GM12878 (cell line): ENCODE data around the gene ATP8A1. TPM values are rescaled to one million over a fixed set of nuclear protein-coding genes. Genes with fewer than 3 reads are reported as not detected.
A peak's percentile ranks its signal among the peaks of the same experiment; 100 is the strongest.

Source experiments
- CHD4 ChIP-seq: fragments of 200-600 bp; sonication (generic); IDR thresholded peaks from 2 replicates; pipeline ENCODE4 v1.6.1; 2016; ENCODE audit warnings: mild to moderate bottlenecking
- CUX1 ChIP-seq: IDR thresholded peaks from 2 replicates; pipeline ENCODE4 v1.6.1; 2012; ENCODE audit warnings: improper control_type of control experiment, low read depth, low read length; ENCODE audit not compliant: insufficient replicate concordance
- POU2F2 ChIP-seq: IDR thresholded peaks from 3 replicates; pipeline ENCODE4 v1.6.1; 2011; ENCODE audit warnings: low read depth, mild to moderate bottlenecking, low read length, borderline replicate concordance
- PRDM15 ChIP-seq: fragments of 450-650 bp; formaldehyde crosslinking; IDR thresholded peaks from 2 replicates; pipeline ENCODE4 v1.4.0; 2020; ENCODE audit warnings: mild to moderate bottlenecking, moderate library complexity
- RBBP5 ChIP-seq: fragments of 200-600 bp; sonication (generic); conservative IDR thresholded peaks from 2 replicates; pipeline ENCODE4 v1.6.1; 2016
- SMAD5 ChIP-seq: IDR thresholded peaks from 2 replicates; pipeline ENCODE4 v1.6.1; 2016; ENCODE audit warnings: antibody characterized with exemption, low read depth
- SMC3 ChIP-seq: IDR thresholded peaks from 2 replicates; pipeline ENCODE4 v1.6.1; 2011; ENCODE audit warnings: low read length, improper control_type of control experiment, borderline replicate concordance
- polyA plus RNA-seq, 11 experiments: library from polyadenylated mRNA; depleted of rRNA in 4 of 11; unstranded in 6 of 11; stranded (reverse) in 5 of 11; fragments of >200 nt; fragmentation: Nextera tagmentation in 4 of 11; fragmentation: Illumina TruSeq in 1 of 11; extraction: Ambion mirVana in 4 of 11; extraction: Trizol in 1 of 11; gene quantifications; 1 replicate in 1 of 11; 2 replicates in 10 of 11; pipeline versions ENCODE4 v1.2.1 to v1.2.3, GENCODE V29; 2011 to 2016; ENCODE audit warnings: inconsistent platforms in 2 of 11, missing spikeins in 2 of 11, low read depth in 1 of 11
- total RNA-seq, 4 experiments: library from RNA; depleted of rRNA in 3 of 4; stranded (reverse); fragments of >200 nt in 3 of 4; fragmentation: Illumina TruSeq in 1 of 4; extraction: Trizol in 1 of 4; gene quantifications; 2 replicates each; pipeline versions ENCODE4 v1.2.1 to v1.2.3, GENCODE V29; 2013 to 2021

The ATP8A1 gene
- total and polyA plus RNA-seq, 10 of the 15 experiments (the other 5 are each of a cell fraction or from before 2014, with no cell fraction given), result 9.0 to 116 (median 37.3) TPM

GRCh38 chr4:42643685-42644084 lies 13.2 kb downstream of the ATP8A1 start (continued):
- TF ChIP-seq CUX1, result no peak
- TF ChIP-seq POU2F2, result 0 out of 3 replicates have a peak, but pooled peaks have one; percentile 23
- TF ChIP-seq SMAD5, result peak; percentile 68; the same call in 1 of the 2 replicates
- TF ChIP-seq SMC3, result no peak
- no peak for TF ChIP-seq PRDM15
- no peak for TF ChIP-seq RBBP5
- no peak for TF ChIP-seq CHD4
